HepG2 (cell line): ENCODE results near the gene ALPL.

Experiments used
- ATF7 ChIP-seq, 2 experiments: fragments of 450-650 bp in 1 of 2; sonication (generic) in 1 of 2; formaldehyde crosslinking in 1 of 2; IDR thresholded peaks; 2 replicates each; pipeline versions ENCODE4 v1.4.0 to v1.6.1; 2016 to 2020; ENCODE audit warnings: antibody characterized with exemption in 1 of 2, mild to moderate bottlenecking in 1 of 2, missing genetic modification reagents in 1 of 2
- BRCA1 ChIP-seq: sonication (generic); formaldehyde crosslinking; IDR thresholded peaks from 2 replicates; pipeline ENCODE4 v1.4.0; 2020; ENCODE audit warnings: missing genetic modification reagents
- HMG20A ChIP-seq: IDR thresholded peaks from 2 replicates; pipeline ENCODE4 v1.6.1; 2016; ENCODE audit warnings: borderline replicate concordance
- HOXA5 ChIP-seq: sonication (generic); formaldehyde crosslinking; IDR thresholded peaks from 2 replicates; pipeline ENCODE4 v1.4.0; 2020; ENCODE audit warnings: missing genetic modification reagents
- NFE2 ChIP-seq: sonication (generic); formaldehyde crosslinking; IDR thresholded peaks from 2 replicates; pipeline ENCODE4 v1.4.0; 2020; ENCODE audit warnings: missing genetic modification reagents
- PHF21A ChIP-seq: sonication (generic); formaldehyde crosslinking; IDR thresholded peaks from 2 replicates; pipeline ENCODE4 v1.5.0; 2020; ENCODE audit warnings: mild to moderate bottlenecking, missing genetic modification reagents
- SAFB2 ChIP-seq: sonication (generic); formaldehyde crosslinking; IDR thresholded peaks from 2 replicates; pipeline ENCODE4 v1.5.1; 2020; ENCODE audit warnings: missing genetic modification reagents, low read depth, mild to moderate bottlenecking, borderline replicate concordance
- ZNF224 ChIP-seq: sonication (generic); formaldehyde crosslinking; IDR thresholded peaks from 2 replicates; pipeline ENCODE4 v1.5.0; 2020; ENCODE audit warnings: mild to moderate bottlenecking, missing genetic modification reagents
- ZNF552 ChIP-seq: sonication (generic); formaldehyde crosslinking; IDR thresholded peaks from 2 replicates; pipeline ENCODE4 v1.9.0; 2022; ENCODE audit warnings: missing genetic modification reagents, mild to moderate bottlenecking, borderline replicate concordance
- TF ChIP-seq, protein P1 (sequence below): sonication (generic); formaldehyde crosslinking; conservative IDR thresholded peaks from 2 replicates; pipeline ENCODE4 v1.8.0; 2022; ENCODE audit warnings: low read depth, missing genetic modification reagents

DNA sequence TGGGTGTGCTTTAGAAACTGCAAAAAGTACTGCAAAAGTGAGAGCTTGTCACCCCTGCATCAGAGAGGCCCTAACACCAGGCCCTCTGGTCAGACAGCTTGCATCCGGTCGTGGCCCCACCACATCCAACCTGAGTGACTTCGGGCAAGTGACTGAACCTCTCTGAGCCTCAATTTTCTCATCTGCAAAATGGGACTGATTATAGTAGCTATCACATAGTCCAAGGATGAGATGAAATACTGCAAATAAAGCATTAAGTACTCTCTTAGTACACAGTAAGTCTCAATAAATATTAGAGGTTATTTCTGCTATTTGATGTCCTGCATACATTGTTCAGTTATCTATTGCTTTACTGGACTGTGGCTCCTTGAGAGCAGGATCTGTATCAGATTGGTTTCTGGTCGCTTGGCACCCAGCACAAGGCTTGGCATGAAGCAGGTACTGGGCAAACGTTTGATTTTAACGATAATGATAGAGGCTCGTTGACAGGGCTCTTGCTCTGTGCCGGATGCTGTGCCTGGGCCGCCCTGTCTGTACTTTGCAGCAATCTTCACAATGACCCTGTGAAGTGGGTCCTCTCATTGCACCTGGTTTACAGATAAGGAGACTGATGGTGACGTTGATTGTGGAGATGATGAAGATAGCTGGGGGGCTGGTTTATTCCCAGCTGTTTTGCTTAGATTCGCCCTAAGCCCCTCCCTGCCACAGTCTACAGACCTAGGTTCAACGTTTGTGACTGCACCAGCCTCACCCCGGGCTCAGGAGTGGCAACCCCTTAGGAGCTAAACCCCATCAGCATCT lies 116.4 kb downstream of the ALPL start:
- TF ChIP-seq, protein P1, sequence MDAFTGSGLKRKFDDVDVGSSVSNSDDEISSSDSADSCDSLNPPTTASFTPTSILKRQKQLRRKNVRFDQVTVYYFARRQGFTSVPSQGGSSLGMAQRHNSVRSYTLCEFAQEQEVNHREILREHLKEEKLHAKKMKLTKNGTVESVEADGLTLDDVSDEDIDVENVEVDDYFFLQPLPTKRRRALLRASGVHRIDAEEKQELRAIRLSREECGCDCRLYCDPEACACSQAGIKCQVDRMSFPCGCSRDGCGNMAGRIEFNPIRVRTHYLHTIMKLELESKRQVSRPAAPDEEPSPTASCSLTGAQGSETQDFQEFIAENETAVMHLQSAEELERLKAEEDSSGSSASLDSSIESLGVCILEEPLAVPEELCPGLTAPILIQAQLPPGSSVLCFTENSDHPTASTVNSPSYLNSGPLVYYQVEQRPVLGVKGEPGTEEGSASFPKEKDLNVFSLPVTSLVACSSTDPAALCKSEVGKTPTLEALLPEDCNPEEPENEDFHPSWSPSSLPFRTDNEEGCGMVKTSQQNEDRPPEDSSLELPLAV (CRISPR knock-in tag), result no peak
- TF ChIP-seq HOXA5 (CRISPR knock-in tag) (no peak), PHF21A (CRISPR knock-in tag) (no peak), ATF7 (IDR thresholded peaks at IDR 0.05) (no peak), ATF7 (CRISPR knock-in tag; IDR thresholded peaks at IDR 0.05) (no peak), ZNF224 (no peak), HMG20A (no peak), ZNF552 (CRISPR knock-in tag) (no peak), BRCA1 (no peak), SAFB2 (CRISPR knock-in tag) (no peak), NFE2 (no peak)
